OCI-LY1 (cell line): ENCODE data around the gene ZNF329.

ENCODE experiments used
- H2AFZ ChIP-seq: fragments of 200-600 bp; sonication (generic), shearing (Covaris generic); 2 replicates; pipeline ENCODE4 v1.6.0; 2014; ENCODE audit warnings: antibody characterized with exemption, mild to moderate bottlenecking, low read length
- H3F3A ChIP-seq: fragments of 200-600 bp; sonication (generic), shearing (Covaris generic); 2 replicates; pipeline ENCODE4 v1.6.0; 2014; ENCODE audit warnings: mild to moderate bottlenecking, antibody characterized with exemption, low read length, moderate library complexity; ENCODE audit not compliant: insufficient read depth
- H3K27ac ChIP-seq: fragments of 200-600 bp; sonication (generic); 2 replicates; pipeline ENCODE4 v1.5.1; 2014; ENCODE audit warnings: low read length, mixed run types, mild to moderate bottlenecking, low read depth; ENCODE audit not compliant: poor library complexity, severe bottlenecking
- H3K27me3 ChIP-seq: fragments of 200-600 bp; sonication (generic); 2 replicates; pipeline ENCODE4 v1.6.0; 2014; ENCODE audit warnings: antibody characterized with exemption, mild to moderate bottlenecking, low read length, moderate library complexity; ENCODE audit not compliant: insufficient read depth
- H3K36me3 ChIP-seq: fragments of 200-600 bp; sonication (generic); 2 replicates; pipeline ENCODE4 v1.6.1; 2014; ENCODE audit warnings: mild to moderate bottlenecking, antibody characterized with exemption, low read length, moderate library complexity, mixed read lengths; ENCODE audit not compliant: insufficient read depth
- H3K4me1 ChIP-seq: fragments of 200-600 bp; sonication (generic); 2 replicates; pipeline ENCODE4 v1.5.1; 2014; ENCODE audit warnings: mild to moderate bottlenecking, low read length, moderate library complexity; ENCODE audit not compliant: insufficient read depth, severe bottlenecking
- H3K4me2 ChIP-seq: fragments of 200-600 bp; sonication (generic), shearing (Covaris generic); 2 replicates; pipeline ENCODE4 v1.6.1; 2014; ENCODE audit warnings: low read length
- H3K4me3 ChIP-seq: fragments of 200-600 bp; sonication (generic); 2 replicates; pipeline ENCODE4 v1.5.1; 2014; ENCODE audit warnings: low read length, low read depth, mild to moderate bottlenecking, mixed read lengths; ENCODE audit not compliant: poor library complexity, severe bottlenecking
- H3K79me2 ChIP-seq: fragments of 200-600 bp; shearing (Covaris generic); 2 replicates; pipeline ENCODE4 v1.6.1; 2016; ENCODE audit warnings: mixed run types, low read length, mixed read lengths; ENCODE audit not compliant: insufficient read depth
- H3K9ac ChIP-seq: fragments of 200-600 bp; sonication (generic), shearing (Covaris generic); 2 replicates; pipeline ENCODE4 v1.6.1; 2014; ENCODE audit warnings: mild to moderate bottlenecking, low read length, mixed read lengths
- H3K9me2 ChIP-seq: fragments of 200-600 bp; sonication (generic), shearing (Covaris generic); 2 replicates; pipeline ENCODE4 v1.6.1; 2014; ENCODE audit warnings: low read depth, mild to moderate bottlenecking, low read length, mixed read lengths
- H3K9me3 ChIP-seq: fragments of 200-600 bp; shearing (Covaris generic); 2 replicates; pipeline ENCODE4 v1.6.1; 2014; ENCODE audit warnings: low read length, mixed read lengths
- H4K20me1 ChIP-seq: fragments of 200-600 bp; sonication (generic), shearing (Covaris generic); 2 replicates; pipeline ENCODE4 v1.6.0; 2016; ENCODE audit warnings: mild to moderate bottlenecking, low read length; ENCODE audit not compliant: insufficient read depth
- EZH2 ChIP-seq: fragments of 200-600 bp; sonication (generic), shearing (Covaris generic); IDR thresholded peaks from 2 replicates; pipeline ENCODE4 v1.8.0; 2017; ENCODE audit warnings: borderline replicate concordance, mixed run types, mild to moderate bottlenecking, antibody characterized with exemption, low read length, moderate library complexity, mixed read lengths
- TF ChIP-seq, protein P1 (sequence below): fragments of 200-600 bp; sonication (generic), shearing (Covaris generic); IDR thresholded peaks from 2 replicates; pipeline ENCODE4 v1.5.1; 2017; ENCODE audit warnings: mild to moderate bottlenecking, antibody characterized with exemption, low read length, moderate library complexity, mixed read lengths

ZNF329 gene

DNA sequence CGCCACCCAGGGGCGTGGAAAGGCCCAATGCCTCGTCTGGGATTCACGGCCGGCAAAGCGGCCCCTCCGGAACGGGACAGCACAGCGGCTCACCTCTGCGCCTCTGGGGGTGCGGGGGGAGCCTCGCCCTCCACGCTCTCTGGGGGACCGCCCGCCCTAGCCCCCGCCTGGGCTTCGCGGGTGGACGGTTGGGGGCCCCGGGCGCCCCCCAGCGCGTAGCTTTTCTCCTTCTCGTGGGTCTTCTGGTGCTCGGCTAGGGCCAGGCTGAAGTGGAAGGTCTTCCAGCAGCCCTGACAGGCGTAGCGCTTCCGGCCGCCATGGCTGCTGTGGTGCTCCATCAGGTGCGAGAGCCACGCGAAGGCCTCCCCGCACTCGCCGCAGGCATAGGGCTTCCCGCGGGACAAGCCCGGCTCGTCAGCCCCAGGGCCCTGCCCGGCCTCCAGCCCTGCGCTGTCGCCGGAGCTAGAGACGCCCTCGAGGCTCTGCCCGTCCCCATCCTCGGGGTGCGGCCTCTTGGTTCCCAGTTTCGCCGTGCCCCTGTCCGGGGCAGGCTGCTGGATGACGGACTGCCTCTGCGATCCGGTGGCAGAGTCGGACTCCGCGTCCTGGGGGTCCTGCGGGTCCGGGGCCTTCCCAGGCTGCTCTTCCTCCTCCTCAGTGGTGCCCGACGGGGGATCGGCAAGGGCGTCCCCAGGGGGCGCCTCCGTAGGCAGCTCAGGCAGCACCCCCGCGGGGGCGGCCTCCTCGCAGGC is 65.8 kb downstream of the ZNF329 start:
- Histone ChIP-seq H3K27ac (no peak overlapping the region), H3K9me2 (no peaks in the 10 kb centered on the region), H3K27me3 (no peaks in the 10 kb centered on the region), H2AFZ (no peak overlapping the region), H3K4me2 (no peak overlapping the region), H3K36me3 (peaks cover 53% of the 10 kb centered on the region), H3K79me2 (no peaks in the 10 kb centered on the region), H3K4me1 (no peaks in the 10 kb centered on the region), H3F3A (no peaks in the 10 kb centered on the region), H4K20me1 (no peaks in the 10 kb centered on the region), H3K4me3 (no peak overlapping the region), H3K9me3 (peaks cover 6% of the 10 kb centered on the region; the same call in 1 of the 2 replicates), H3K9ac (no peak overlapping the region)
- TF ChIP-seq EZH2: no peak
- TF ChIP-seq, protein P1, sequence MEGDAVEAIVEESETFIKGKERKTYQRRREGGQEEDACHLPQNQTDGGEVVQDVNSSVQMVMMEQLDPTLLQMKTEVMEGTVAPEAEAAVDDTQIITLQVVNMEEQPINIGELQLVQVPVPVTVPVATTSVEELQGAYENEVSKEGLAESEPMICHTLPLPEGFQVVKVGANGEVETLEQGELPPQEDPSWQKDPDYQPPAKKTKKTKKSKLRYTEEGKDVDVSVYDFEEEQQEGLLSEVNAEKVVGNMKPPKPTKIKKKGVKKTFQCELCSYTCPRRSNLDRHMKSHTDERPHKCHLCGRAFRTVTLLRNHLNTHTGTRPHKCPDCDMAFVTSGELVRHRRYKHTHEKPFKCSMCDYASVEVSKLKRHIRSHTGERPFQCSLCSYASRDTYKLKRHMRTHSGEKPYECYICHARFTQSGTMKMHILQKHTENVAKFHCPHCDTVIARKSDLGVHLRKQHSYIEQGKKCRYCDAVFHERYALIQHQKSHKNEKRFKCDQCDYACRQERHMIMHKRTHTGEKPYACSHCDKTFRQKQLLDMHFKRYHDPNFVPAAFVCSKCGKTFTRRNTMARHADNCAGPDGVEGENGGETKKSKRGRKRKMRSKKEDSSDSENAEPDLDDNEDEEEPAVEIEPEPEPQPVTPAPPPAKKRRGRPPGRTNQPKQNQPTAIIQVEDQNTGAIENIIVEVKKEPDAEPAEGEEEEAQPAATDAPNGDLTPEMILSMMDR: no peak

- no peaks in the 10 kb centered on the region for H3K79me2 ChIP-seq
- TF ChIP-seq, protein P1: no peak
- no peak overlapping the region for H2AFZ ChIP-seq
- H3K9me3 ChIP-seq: peaks cover 6% of the 10 kb centered on the region; the same call in 1 of the 2 replicates
- peaks cover 42% of the 10 kb centered on the region for H3K36me3 ChIP-seq
- no peaks in the 10 kb centered on the region for H4K20me1 ChIP-seq
- no peak overlapping the region for H3K4me3 ChIP-seq
- no peaks in the 10 kb centered on the region for H3K4me1 ChIP-seq
- H3F3A ChIP-seq: no peaks in the 10 kb centered on the region
- no peak overlapping the region for H3K4me2 ChIP-seq
- no peaks in the 10 kb centered on the region for H3K9me2 ChIP-seq
- H3K9ac ChIP-seq: no peak overlapping the region
- H3K27ac ChIP-seq: no peak overlapping the region
- H3K27me3 ChIP-seq: no peaks in the 10 kb centered on the region
These were observed 67.6 kb downstream of the ZNF329 start for GRCh38 chr19:58083021-58083420.

- Histone ChIP-seq H3K79me2 (no peaks in the 10 kb centered on the region), H3K27me3 (no peaks in the 10 kb centered on the region), H3K27ac (no peak overlapping the region), H3K9me3 (no peaks in the 10 kb centered on the region), H3F3A (no peaks in the 10 kb centered on the region), H2AFZ (no peak overlapping the region), H3K9ac (no peak overlapping the region), H3K4me2 (no peak overlapping the region), H4K20me1 (no peaks in the 10 kb centered on the region), H3K36me3 (peaks cover 11% of the 10 kb centered on the region), H3K4me3 (no peak overlapping the region), H3K4me1 (no peaks in the 10 kb centered on the region), H3K9me2 (no peaks in the 10 kb centered on the region)
- TF ChIP-seq, protein P1: no peak
- TF ChIP-seq EZH2: no peak
These were observed 70.8 kb downstream of the ZNF329 start for GRCh38 chr19:58079792-58080191.
